A549 treated with AZD9567 at 1 μM for 4 hours (cell line): ENCODE results near the gene PTTG1. TPM values are rescaled to one million over a fixed set of nuclear protein-coding genes. Genes with fewer than 3 reads are reported as not detected.

Experiments
- total RNA-seq: library from RNA; stranded (reverse); fragments of 200-300 nt; extraction: Qiagen RNA extraction; gene quantifications from 5 replicates; pipeline ENCODE4 v1.2.3, GENCODE V29; 2022; ENCODE audit not compliant: insufficient read depth

The PTTG1 gene
- total RNA-seq = 197 to 341 TPM (median 210 TPM) in 5 replicates

GRCh38 chr5:160421625-160422258 is at the start of gene PTTG1:
PTTG1 (plus strand) TSS chr5:160421855; CDS start chr5:160422313, 458 bp downstream.

GRCh38 chr5:160399402-160400353 is 22.0 kb upstream of the PTTG1 start, which contains the start of gene FAM200C:
FAM200C (minus strand) TSS chr5:160400054; CDS start chr5:160395490, 4,564 bp downstream.

DNA sequence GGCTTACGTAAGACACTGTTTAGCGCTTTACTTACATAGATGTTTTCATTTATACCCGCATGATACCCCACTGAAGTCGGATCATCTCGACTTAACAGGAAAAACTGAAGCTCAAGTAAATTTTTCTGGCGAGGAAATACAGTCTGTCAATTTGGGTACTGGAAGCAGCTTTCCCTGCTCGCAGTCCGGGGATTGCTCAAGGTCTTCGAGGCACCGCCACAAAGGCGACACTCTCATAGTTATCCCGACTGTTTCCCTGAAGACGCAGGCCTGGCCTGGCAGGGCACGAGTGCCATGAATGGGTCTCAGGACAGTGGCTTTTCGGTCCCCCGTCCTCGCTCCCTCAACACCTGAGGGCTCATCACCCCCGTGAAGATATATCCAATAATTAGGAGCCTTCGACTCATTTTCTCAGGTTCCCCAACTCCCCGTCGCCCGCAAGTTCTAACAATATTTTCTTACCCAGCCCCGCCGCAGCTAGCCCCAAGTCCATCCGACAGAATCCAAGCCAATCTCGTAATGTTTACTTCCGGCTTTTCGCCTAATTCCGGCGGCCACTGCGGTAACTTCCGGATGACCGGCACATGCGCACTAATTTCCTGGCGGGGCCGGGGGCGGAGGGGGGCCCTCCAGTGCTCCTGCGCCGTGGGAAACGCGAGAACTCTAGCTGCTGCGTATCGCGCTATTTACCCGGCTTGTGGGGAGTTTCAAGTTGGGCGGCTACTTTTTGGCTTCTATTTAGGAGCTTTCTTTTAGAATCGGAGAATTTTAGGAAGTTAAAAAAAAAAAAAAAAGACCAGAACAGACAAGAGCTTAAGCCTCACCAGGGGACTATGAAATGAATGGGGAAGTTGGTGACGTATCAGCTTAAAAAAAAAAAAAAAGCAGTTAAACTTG is 2.8 kb upstream of the PTTG1 start, which contains the start of gene SLU7:
Gene SLU7, minus strand, starts transcription at position 521 of the 897 bp plus-strand sequence. CDS start 3,787 bp downstream, outside the sequence.

Other genes starting within 250 kb of the PTTG1 start
- gene FABP6, start 192.3 kb upstream of the PTTG1 start, total RNA-seq = 0.76 to 1.4 TPM (median 1.1 TPM) in 4 of 5 replicates, not detected in the other
- 8.8 to 12.8 TPM (median 10.1 TPM) in 5 replicates for gene CCNJL, start 109.3 kb upstream of the PTTG1 start, total RNA-seq
- 0.07 to 0.13 TPM (median 0.09 TPM) in 4 of 5 replicates, not detected in the other for gene C1QTNF2, start 51.2 kb upstream of the PTTG1 start, total RNA-seq
- gene FAM200C, start 21.8 kb upstream of the PTTG1 start, total RNA-seq = 1.8 to 2.3 TPM (median 1.8 TPM) in 5 replicates
- 37.3 to 62.6 TPM (median 43.4 TPM) in 5 replicates for gene SLU7, start 2.8 kb upstream of the PTTG1 start, total RNA-seq